ENCODE data around the gene CDH10.

Gene CDH10

DNA sequence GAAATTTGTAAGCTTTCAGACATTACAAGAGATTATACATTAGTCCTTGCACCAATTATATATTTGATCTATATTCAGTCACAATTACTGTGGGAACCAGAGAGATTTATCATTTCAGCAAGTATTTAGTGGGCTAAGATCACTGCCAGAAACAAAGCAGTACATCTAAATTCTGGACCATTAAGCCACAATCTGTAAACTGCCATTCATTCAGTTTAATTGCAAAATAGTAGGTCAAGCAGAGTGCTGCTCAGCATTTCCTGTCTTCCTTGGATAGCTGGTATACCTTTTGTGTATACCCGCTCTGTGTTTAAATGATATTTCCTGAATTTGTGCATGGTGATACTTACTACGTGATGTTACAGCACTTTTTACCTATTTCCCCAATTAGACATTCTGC is 42.6 kb downstream of the CDH10 start:
- Histone ChIP-seq H3K27me3 (ENCODE audit: control insufficient read depth, insufficient read depth, low read length) (no peaks in the 10 kb centered on the region), H3K4me1 (ENCODE audit: control insufficient read depth, insufficient read depth, low read length) (no peaks in the 10 kb centered on the region), H3K4me3 (ENCODE audit: low read length) (no peak overlapping the region), H3K4me2 (ENCODE audit: low read length) (no peak overlapping the region), H3K9ac (ENCODE audit: low read depth, low read length) (no peak overlapping the region), H3K9me3 (replicated peaks; ENCODE audit: low read length) (no peaks in the 10 kb centered on the region), H3K36me3 (ENCODE audit: insufficient read depth, low read length) (no peaks in the 10 kb centered on the region)

DNA sequence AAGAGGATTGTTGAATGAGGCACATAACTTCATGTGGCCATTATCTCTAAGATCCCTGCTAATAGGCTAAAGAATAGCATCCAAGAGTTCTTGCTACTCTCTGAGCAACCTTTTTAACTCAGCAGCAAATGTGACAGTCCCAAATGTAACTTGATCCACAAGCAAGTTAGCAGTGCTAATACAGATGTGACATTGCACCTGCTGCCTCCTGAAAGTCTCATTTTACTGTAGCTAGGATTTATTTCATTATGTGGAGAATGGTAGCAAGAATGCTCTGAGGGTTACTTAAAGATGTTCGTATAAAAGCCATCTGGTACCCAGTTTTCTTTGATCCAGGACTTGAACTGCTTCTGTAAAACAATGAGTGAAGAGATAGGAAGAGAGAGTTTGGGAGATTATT is 45.8 kb downstream of the CDH10 start:
- Histone ChIP-seq H3K9ac (ENCODE audit: low read depth, low read length) (no peak overlapping the region), H3K4me1 (ENCODE audit: control insufficient read depth, insufficient read depth, low read length) (no peaks in the 10 kb centered on the region), H3K4me3 (ENCODE audit: low read length) (no peak overlapping the region), H3K36me3 (ENCODE audit: insufficient read depth, low read length) (no peaks in the 10 kb centered on the region), H3K27me3 (ENCODE audit: control insufficient read depth, insufficient read depth, low read length) (no peaks in the 10 kb centered on the region), H3K4me2 (ENCODE audit: low read length) (no peak overlapping the region), H3K9me3 (replicated peaks; ENCODE audit: low read length) (no peaks in the 10 kb centered on the region)

DNA sequence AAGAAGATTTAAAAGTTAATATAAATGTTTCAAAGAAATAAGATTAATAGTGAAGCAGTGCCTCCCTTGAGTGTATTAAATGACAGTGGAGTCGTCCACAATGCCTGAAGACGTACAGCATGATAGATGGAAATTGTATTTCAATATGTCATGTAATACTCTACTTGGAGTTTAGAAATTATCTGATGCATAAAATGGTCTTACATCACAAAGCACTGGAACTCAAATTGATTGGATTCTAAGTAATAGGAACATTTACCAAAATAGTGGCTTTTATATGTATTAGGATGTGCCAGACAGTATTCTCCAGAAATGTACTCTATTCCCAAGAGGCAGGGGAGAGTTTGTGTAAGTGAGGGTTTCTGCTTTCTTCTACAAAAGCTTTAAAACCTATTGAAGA is 49.4 kb downstream of the CDH10 start:
- Histone ChIP-seq H3K4me3 (ENCODE audit: low read length) (no peak overlapping the region), H3K4me1 (ENCODE audit: control insufficient read depth, insufficient read depth, low read length) (no peaks in the 10 kb centered on the region), H3K9me3 (replicated peaks; ENCODE audit: low read length) (no peaks in the 10 kb centered on the region), H3K27me3 (ENCODE audit: control insufficient read depth, insufficient read depth, low read length) (no peaks in the 10 kb centered on the region), H3K9ac (ENCODE audit: low read depth, low read length) (no peak overlapping the region), H3K36me3 (ENCODE audit: insufficient read depth, low read length) (no peaks in the 10 kb centered on the region), H3K4me2 (ENCODE audit: low read length) (no peak overlapping the region)

DNA sequence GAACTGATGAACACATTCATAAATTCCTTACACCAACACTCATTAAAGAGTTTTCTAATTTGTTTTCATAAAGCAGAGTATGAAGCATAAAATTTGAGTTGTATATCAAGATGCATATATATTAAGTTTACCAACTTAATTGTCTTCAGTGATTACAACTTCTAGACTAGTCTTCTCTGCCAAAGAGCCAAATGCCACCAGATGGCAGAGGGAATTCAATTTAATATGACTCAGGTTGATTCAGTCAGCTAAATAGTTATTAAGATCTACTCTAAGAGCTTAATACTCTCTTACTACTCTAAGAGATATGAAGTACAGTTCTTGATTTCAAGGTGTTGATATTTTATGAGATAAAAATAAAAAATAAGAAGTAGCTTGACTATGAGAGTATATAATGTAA is 53.4 kb downstream of the CDH10 start:
- H3K9ac ChIP-seq (ENCODE audit: low read depth, low read length) = no peak overlapping the region
- no peaks in the 10 kb centered on the region for H3K27me3 ChIP-seq (ENCODE audit: control insufficient read depth, insufficient read depth, low read length)
- H3K4me1 ChIP-seq (ENCODE audit: control insufficient read depth, insufficient read depth, low read length) = no peaks in the 10 kb centered on the region
- H3K9me3 ChIP-seq (replicated peaks; ENCODE audit: low read length) = no peaks in the 10 kb centered on the region
- no peaks in the 10 kb centered on the region for H3K36me3 ChIP-seq (ENCODE audit: insufficient read depth, low read length)
- H3K4me2 ChIP-seq (ENCODE audit: low read length) = no peak overlapping the region
- no peak overlapping the region for H3K4me3 ChIP-seq (ENCODE audit: low read length)

DNA sequence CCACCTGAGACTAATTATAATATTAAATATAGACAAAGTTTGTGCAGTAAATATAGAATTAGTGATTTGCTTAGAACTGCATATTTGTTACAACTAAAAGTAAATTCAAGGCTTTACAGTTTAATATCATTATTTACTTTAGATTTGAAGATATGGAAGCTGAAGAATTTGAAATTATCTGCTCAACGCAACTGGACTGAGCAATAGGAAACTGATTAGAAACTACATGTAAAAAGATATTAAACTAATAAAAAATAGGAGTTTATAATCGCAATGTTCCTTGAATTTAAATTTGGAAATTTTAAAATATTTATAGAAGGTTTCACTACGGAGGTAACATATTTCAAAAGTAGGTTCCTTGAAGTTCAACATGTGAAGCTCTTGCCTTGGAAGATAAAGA is 55.2 kb downstream of the CDH10 start:
- H3K27me3 ChIP-seq (ENCODE audit: control insufficient read depth, insufficient read depth, low read length) = no peaks in the 10 kb centered on the region
- H3K36me3 ChIP-seq (ENCODE audit: insufficient read depth, low read length) = no peaks in the 10 kb centered on the region
- no peak overlapping the region for H3K9ac ChIP-seq (ENCODE audit: low read depth, low read length)
- no peak overlapping the region for H3K4me3 ChIP-seq (ENCODE audit: low read length)
- no peaks in the 10 kb centered on the region for H3K9me3 ChIP-seq (replicated peaks; ENCODE audit: low read length)
- H3K4me2 ChIP-seq (ENCODE audit: low read length) = no peak overlapping the region
- H3K4me1 ChIP-seq (ENCODE audit: control insufficient read depth, insufficient read depth, low read length) = no peaks in the 10 kb centered on the region

DNA sequence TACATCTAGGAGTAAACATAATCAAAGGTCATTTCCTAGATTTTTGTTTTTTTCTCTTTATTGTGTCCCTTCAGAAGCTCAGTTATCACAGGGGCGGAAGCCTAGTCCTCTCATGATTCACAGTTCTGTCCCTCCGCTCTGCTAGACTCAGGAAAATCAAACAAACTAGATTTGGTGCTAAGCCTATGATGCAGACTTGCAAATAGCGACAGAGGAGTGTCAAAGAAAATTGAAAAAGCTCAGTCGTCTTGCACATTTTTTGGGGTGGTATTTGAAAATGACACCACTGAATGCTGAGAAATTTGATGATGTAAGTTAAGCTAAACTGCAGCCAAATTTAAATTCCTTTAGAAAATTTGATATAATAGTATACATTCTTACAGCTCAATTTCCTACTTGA is 59.0 kb downstream of the CDH10 start:
- Histone ChIP-seq H3K9ac (ENCODE audit: low read depth, low read length) (no peak overlapping the region), H3K4me1 (ENCODE audit: control insufficient read depth, insufficient read depth, low read length) (no peaks in the 10 kb centered on the region), H3K9me3 (replicated peaks; ENCODE audit: low read length) (no peaks in the 10 kb centered on the region)

DNA sequence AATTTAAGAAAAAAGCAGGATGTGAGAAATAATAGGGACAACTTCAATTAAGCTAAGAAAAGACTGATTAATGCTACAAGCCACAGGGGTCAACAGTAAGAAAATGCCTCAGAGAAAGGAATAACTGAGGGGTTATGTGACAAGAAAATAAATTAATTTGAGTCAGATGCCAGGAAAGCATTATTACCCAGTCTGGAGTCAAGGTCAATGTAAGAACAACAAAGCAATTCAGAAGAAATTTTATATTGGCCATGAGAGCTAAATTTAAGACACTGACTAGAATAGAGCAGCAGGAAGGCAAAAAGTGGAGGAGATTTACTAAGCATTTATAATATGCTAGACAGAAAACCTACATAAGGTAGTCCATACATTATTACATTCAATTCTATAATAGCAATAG is 73.5 kb downstream of the CDH10 start:
- H3K36me3 ChIP-seq (ENCODE audit: insufficient read depth, low read length) = no peaks in the 10 kb centered on the region
- no peak overlapping the region for H3K4me3 ChIP-seq (ENCODE audit: low read length)
- H3K4me1 ChIP-seq (ENCODE audit: control insufficient read depth, insufficient read depth, low read length) = no peaks in the 10 kb centered on the region
- peaks cover 4% of the 10 kb centered on the region for H3K9me3 ChIP-seq (replicated peaks; ENCODE audit: low read length)
- no peaks in the 10 kb centered on the region for H3K27me3 ChIP-seq (ENCODE audit: control insufficient read depth, insufficient read depth, low read length)
- no peak overlapping the region for H3K9ac ChIP-seq (ENCODE audit: low read depth, low read length)
- no peak overlapping the region for H3K4me2 ChIP-seq (ENCODE audit: low read length)

More for the DNA sequence above, 59.0 kb downstream of the CDH10 start:
- no peaks in the 10 kb centered on the region for H3K27me3 ChIP-seq (ENCODE audit: control insufficient read depth, insufficient read depth, low read length)
- no peaks in the 10 kb centered on the region for H3K36me3 ChIP-seq (ENCODE audit: insufficient read depth, low read length)
- no peak overlapping the region for H3K4me3 ChIP-seq (ENCODE audit: low read length)
- H3K4me2 ChIP-seq (ENCODE audit: low read length) = no peak overlapping the region

DNA sequence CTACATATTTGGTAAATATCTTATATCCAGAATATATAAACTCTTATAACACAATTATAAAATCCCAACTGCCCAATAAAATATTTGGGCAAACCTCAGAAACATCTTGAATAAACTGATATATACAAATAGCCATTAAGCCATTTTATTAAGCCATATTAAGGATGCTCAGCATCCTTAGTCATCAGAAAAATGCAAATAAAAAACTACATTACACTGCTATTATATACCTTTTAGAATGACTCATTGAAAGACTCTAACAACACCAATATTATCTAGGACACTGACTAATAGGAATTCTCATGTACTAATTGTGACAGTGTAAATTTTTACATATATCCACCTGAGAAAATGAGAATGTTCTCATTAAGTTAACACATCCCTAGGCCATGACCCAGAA is 77.8 kb downstream of the CDH10 start:
- H3K4me1 ChIP-seq (ENCODE audit: control insufficient read depth, insufficient read depth, low read length) = no peaks in the 10 kb centered on the region
- peaks cover 4% of the 10 kb centered on the region for H3K9me3 ChIP-seq (replicated peaks; ENCODE audit: low read length)
- no peak overlapping the region for H3K4me2 ChIP-seq (ENCODE audit: low read length)
- H3K27me3 ChIP-seq (ENCODE audit: control insufficient read depth, insufficient read depth, low read length) = no peaks in the 10 kb centered on the region
- H3K9ac ChIP-seq (ENCODE audit: low read depth, low read length) = no peak overlapping the region
- H3K4me3 ChIP-seq (ENCODE audit: low read length) = no peak overlapping the region
- no peaks in the 10 kb centered on the region for H3K36me3 ChIP-seq (ENCODE audit: insufficient read depth, low read length)

DNA sequence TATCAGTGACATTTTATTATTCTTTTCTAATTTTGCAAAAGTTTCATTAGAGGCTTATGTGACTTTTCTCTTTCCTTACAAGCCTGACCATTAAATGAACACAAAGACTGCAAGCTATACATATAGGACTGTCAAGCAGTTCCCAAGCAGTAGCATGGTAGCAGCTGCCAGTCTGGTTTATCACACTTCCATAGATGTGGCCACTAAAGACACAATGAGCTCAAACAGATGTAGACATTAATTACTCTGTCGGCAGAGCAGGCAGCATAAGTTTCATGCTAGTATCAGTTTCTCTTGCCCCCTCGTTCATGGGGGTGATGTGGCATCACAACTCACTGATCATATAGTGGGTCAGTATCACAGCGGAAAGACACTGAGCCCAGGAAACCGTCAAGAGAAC is 89.5 kb downstream of the CDH10 start:
- Histone ChIP-seq H3K4me2 (ENCODE audit: low read length) (no peak overlapping the region), H3K4me3 (ENCODE audit: low read length) (no peak overlapping the region), H3K4me1 (ENCODE audit: control insufficient read depth, insufficient read depth, low read length) (no peaks in the 10 kb centered on the region), H3K36me3 (ENCODE audit: insufficient read depth, low read length) (no peaks in the 10 kb centered on the region), H3K9me3 (replicated peaks; ENCODE audit: low read length) (peaks cover 3% of the 10 kb centered on the region), H3K9ac (ENCODE audit: low read depth, low read length) (no peak overlapping the region), H3K27me3 (ENCODE audit: control insufficient read depth, insufficient read depth, low read length) (no peaks in the 10 kb centered on the region)

DNA sequence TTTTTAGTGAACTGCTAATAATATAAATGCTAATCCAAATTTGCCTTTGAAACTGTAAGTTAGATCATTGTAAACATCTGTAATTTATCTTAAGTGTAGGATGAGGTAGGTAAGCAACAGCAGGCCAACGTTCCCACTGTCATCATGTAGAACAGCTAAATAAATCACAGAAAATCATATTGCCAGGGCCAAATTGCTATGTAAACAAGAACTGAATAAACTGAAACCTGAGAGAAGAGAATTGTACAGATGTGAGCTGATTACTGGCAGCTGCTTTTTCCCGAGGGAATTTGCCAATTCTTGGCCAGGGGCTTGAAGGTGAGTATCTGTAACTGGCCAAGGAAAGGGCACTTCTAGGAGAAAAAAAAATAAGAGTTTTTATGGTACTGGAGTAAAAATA is 97.6 kb downstream of the CDH10 start:
- Histone ChIP-seq H3K27me3 (ENCODE audit: control insufficient read depth, insufficient read depth, low read length) (no peaks in the 10 kb centered on the region), H3K4me3 (ENCODE audit: low read length) (no peak overlapping the region), H3K4me2 (ENCODE audit: low read length) (no peak overlapping the region)

DNA sequence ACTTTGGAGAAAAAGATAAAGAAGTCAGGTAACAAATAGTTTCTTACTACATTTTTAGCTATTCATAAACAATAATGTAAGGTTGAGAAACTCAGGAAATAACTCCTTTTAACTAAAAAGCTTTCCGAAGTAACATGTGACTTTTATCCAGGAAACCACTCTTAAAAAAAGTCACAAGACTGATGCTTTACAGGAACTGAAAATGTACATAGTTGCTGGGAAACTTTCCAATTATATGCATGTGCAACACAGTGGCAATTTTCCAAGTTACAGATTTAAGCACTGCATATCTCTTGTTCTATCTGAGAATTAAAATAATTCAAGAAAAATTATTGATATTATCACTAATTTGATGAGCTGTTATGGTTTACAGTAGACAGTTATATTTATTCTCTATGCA is 105.2 kb downstream of the CDH10 start:
- H3K4me3 ChIP-seq (ENCODE audit: low read length) = no peak overlapping the region
- H3K9me3 ChIP-seq (replicated peaks; ENCODE audit: low read length) = no peaks in the 10 kb centered on the region
- H3K4me2 ChIP-seq (ENCODE audit: low read length) = no peak overlapping the region
- H3K9ac ChIP-seq (ENCODE audit: low read depth, low read length) = no peak overlapping the region
- H3K36me3 ChIP-seq (ENCODE audit: insufficient read depth, low read length) = no peaks in the 10 kb centered on the region
- no peaks in the 10 kb centered on the region for H3K27me3 ChIP-seq (ENCODE audit: control insufficient read depth, insufficient read depth, low read length)
- H3K4me1 ChIP-seq (ENCODE audit: control insufficient read depth, insufficient read depth, low read length) = no peaks in the 10 kb centered on the region

More for the DNA sequence above, 97.6 kb downstream of the CDH10 start:
- Histone ChIP-seq H3K9me3 (replicated peaks; ENCODE audit: low read length) (no peaks in the 10 kb centered on the region), H3K9ac (ENCODE audit: low read depth, low read length) (no peak overlapping the region), H3K4me1 (ENCODE audit: control insufficient read depth, insufficient read depth, low read length) (no peaks in the 10 kb centered on the region), H3K36me3 (ENCODE audit: insufficient read depth, low read length) (no peaks in the 10 kb centered on the region)

DNA sequence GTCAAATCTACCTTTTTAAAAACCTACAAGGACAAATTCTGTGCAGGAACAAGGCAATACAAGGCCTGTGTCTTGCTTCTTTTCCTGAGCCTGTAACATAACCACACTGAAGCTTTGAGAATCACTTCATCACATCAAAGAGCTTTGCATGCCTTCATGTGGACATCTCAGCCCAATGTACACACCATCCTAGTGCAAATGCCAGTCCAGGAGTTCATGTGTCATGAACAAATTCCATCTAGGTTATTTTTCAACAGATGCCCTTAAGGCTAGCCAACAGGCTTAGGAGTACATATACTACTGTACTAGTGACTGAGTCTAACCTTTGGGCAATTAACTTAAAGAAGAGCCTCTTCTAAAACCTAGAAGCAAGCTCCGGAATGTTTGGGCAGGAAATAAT is 106.4 kb downstream of the CDH10 start:
- Histone ChIP-seq H3K36me3 (ENCODE audit: insufficient read depth, low read length) (no peaks in the 10 kb centered on the region), H3K4me1 (ENCODE audit: control insufficient read depth, insufficient read depth, low read length) (no peaks in the 10 kb centered on the region), H3K27me3 (ENCODE audit: control insufficient read depth, insufficient read depth, low read length) (no peaks in the 10 kb centered on the region)

More for the DNA sequence above, 106.4 kb downstream of the CDH10 start:
- Histone ChIP-seq H3K9me3 (replicated peaks; ENCODE audit: low read length) (no peaks in the 10 kb centered on the region), H3K4me2 (ENCODE audit: low read length) (no peak overlapping the region), H3K4me3 (ENCODE audit: low read length) (no peak overlapping the region), H3K9ac (ENCODE audit: low read depth, low read length) (no peak overlapping the region)

Data from skeletal muscle satellite cell (primary cell).